Mucosa of descending colon (tissue), 3 donors: ENCODE results near the gene LINC01488. TPM values are rescaled to one million over a fixed set of nuclear protein-coding genes. Genes with fewer than 3 reads are reported as not detected.

Source experiments
- ATAC-seq: fragments of 200-7000 bp; cut with Tn5 transposase; one replicate; pipeline ENCODE4 v1.9.1; 2020; ENCODE audit warnings: mild to moderate bottlenecking, moderate library complexity
- DNase-seq, 3 donors: peaks; one replicate each; pipeline ENCODE4 v3.0.0-alpha.2; 2020
- H3K36me3 ChIP-seq: fragments of 200-600 bp; one replicate; pipeline ENCODE4 v1.8.0; 2021; ENCODE audit warnings: low read depth, mild to moderate bottlenecking
- H3K4me1 ChIP-seq: fragments of 200-600 bp; one replicate; pipeline ENCODE4 v1.8.0; 2021; ENCODE audit warnings: low read depth, mild to moderate bottlenecking
- H3K4me3 ChIP-seq: fragments of 200-600 bp; one replicate; pipeline ENCODE4 v1.8.0; 2021; ENCODE audit warnings: mild to moderate bottlenecking
- H3K9me3 ChIP-seq: fragments of 200-600 bp; one replicate; pipeline ENCODE4 v1.8.0; 2021; ENCODE audit warnings: mild to moderate bottlenecking
- intact Hi-C, 2 donors: fragments of 100-400 bp; cut with DNase I in 1 of 2; cut with micrococcal nuclease in 1 of 2; formaldehyde crosslinking; loops; one replicate each; pipeline versions ENCODE4 v1.11.0 to v1.11.1; 2022; cut with DNase I, micrococcal nuclease
- total RNA-seq, 3 donors: library from RNA; stranded (reverse); fragmentation: NEBNext Ultra II Directional in 2 of 3; extraction: Animal tissue kit (Norgen Biotek cat#: 25700) in 2 of 3; gene quantifications; one replicate each; pipeline versions ENCODE4 v1.2.1 to v1.2.4, GENCODE V29; 2021 to 2023
- TF ChIP-seq, protein P1 (sequence below): fragments of 200-600 bp; IDR thresholded peaks from one replicate; pipeline ENCODE4 v1.8.0; 2022; ENCODE audit warnings: antibody characterized with exemption, mild to moderate bottlenecking
- donor health status: DM: no; HTN: no; CAD: no; lungs with moderate emphysema.
- donor health status: DM: no; HTN: no; CAD: no.
- donor health status: DM: no; HTN: yes; CAD: no.

LINC01488 gene
- total RNA-seq, 3 donors from 2014 or later: not detected

DNA sequence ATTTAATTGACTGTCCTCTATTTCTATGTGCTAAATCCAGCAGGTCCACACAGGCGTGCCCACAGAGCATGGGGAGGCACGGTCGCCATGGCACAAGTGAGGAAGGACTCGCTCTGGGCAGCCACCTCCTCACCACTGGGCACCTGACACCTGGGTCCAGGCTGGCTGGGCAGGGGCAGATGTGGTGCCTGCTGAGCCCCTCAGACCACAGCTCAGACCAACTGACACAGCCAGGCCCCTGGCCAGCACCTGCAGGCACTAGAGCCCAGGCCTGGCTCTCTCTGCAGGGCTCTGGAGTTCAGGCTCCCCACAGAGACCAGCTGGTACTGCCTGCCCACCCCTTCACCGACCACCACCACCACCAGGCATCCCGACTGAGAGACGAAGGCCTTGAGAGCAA, 27.9 kb downstream of the LINC01488 start:
- H3K4me1 ChIP-seq: no peaks in the 10 kb centered on the region
- TF ChIP-seq, protein P1, sequence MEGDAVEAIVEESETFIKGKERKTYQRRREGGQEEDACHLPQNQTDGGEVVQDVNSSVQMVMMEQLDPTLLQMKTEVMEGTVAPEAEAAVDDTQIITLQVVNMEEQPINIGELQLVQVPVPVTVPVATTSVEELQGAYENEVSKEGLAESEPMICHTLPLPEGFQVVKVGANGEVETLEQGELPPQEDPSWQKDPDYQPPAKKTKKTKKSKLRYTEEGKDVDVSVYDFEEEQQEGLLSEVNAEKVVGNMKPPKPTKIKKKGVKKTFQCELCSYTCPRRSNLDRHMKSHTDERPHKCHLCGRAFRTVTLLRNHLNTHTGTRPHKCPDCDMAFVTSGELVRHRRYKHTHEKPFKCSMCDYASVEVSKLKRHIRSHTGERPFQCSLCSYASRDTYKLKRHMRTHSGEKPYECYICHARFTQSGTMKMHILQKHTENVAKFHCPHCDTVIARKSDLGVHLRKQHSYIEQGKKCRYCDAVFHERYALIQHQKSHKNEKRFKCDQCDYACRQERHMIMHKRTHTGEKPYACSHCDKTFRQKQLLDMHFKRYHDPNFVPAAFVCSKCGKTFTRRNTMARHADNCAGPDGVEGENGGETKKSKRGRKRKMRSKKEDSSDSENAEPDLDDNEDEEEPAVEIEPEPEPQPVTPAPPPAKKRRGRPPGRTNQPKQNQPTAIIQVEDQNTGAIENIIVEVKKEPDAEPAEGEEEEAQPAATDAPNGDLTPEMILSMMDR: no peak
- intact Hi-C loops: no loop called here
- peak in 1 of 3 donors; percentile 14 for DNase-seq
- no peak for ATAC-seq
- no peaks in the 10 kb centered on the region for H3K9me3 ChIP-seq
- no peaks in the 10 kb centered on the region for H3K36me3 ChIP-seq
- no peak overlapping the region for H3K4me3 ChIP-seq

DNA sequence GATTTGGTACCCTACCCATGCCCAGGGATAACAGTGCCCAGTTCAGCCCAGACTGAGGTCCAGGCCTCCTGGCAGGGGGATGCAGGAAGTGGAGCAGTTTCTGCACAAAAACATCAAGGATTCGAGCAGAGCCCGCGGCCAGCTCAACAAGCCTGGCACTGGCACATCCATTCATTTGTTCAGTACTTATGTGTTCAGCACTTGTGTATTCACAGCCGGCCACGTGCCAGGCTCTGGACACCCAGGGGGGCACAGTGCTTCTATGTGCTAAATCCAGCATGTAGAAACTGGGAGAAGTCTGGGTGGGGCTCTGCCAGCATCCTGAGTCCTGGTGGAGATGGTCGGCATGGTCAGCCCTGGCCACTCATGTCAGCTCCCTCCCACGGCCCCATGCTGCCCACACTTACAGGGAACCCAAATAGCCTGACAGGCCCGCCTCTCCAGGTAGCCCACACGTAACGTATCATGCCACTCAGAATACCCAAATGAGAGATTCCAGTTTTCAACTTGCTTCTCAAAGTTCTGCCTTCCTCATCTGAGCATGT, 28.5 kb downstream of the LINC01488 start:
- DNase-seq (peak in 1 of 3 donors; percentile 14), ATAC-seq (no peak)
- intact Hi-C loops: no loop called here
- TF ChIP-seq, protein P1: no peak
- Histone ChIP-seq H3K36me3 (no peaks in the 10 kb centered on the region), H3K4me1 (no peaks in the 10 kb centered on the region), H3K4me3 (no peak overlapping the region), H3K9me3 (no peaks in the 10 kb centered on the region)

- no peaks in the 10 kb centered on the region for H3K4me1 ChIP-seq
- intact Hi-C loops: no loop called here
- TF ChIP-seq, protein P1: no peak
- H3K4me3 ChIP-seq: no peak overlapping the region
- no peaks in the 10 kb centered on the region for H3K36me3 ChIP-seq
- ATAC-seq: no peak
- peak in 1 of 3 donors; percentile 12 for DNase-seq
- no peaks in the 10 kb centered on the region for H3K9me3 ChIP-seq
Measured at GRCh38 chr11:69510471-69511357, 29.3 kb downstream of the LINC01488 start.

- no peaks in the 10 kb centered on the region for H3K4me1 ChIP-seq
Measured at GRCh38 chr11:69511358-69512055, 30.0 kb downstream of the LINC01488 start.

DNA sequence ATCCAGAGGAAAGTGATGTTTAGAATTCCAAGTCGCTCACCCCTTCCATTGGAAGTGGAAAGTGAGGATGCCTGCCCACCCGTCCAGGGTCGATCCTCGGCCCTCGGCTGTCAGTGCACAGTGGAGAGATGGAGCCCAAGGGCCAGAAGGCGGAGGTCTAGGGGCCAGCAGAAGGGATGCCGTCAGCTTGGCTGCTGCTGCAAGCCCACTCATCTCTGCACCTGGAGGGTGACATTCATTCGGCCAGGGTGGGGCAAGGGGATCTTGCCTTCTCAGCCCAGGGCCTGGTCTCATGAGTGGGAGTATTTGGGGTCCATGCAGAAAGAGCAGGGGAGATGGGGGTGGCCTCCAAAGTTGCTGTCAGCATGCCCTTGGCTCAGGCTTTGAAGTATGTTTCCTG, 30.7 kb downstream of the LINC01488 start:
- intact Hi-C loops: no loop called here
- no peaks in the 10 kb centered on the region for H3K36me3 ChIP-seq
- H3K4me3 ChIP-seq: no peak overlapping the region
- TF ChIP-seq, protein P1: no peak
- ATAC-seq: no peak
- no peaks in the 10 kb centered on the region for H3K4me1 ChIP-seq
- DNase-seq: peak in 1 of 3 donors; percentile 12
- H3K9me3 ChIP-seq: no peaks in the 10 kb centered on the region

More at GRCh38 chr11:69511358-69512055, 30.0 kb downstream of the LINC01488 start:
- no peaks in the 10 kb centered on the region for H3K9me3 ChIP-seq
- DNase-seq: peak in 1 of 3 donors; percentile 9
- no peak overlapping the region for H3K4me3 ChIP-seq
- no peaks in the 10 kb centered on the region for H3K36me3 ChIP-seq
- intact Hi-C loops: no loop called here
- TF ChIP-seq, protein P1: no peak
- no peak for ATAC-seq
